ENCODE results near the gene XAGE3. TPM values are rescaled to one million over a fixed set of nuclear protein-coding genes. Genes with fewer than 3 reads are reported as not detected.
"Not testable (repeated sequence)": the region's sequence is repeated elsewhere in the genome, so short reads cannot be mapped to it uniquely, and the experiment has no call there.

The XAGE3 gene, protein sequence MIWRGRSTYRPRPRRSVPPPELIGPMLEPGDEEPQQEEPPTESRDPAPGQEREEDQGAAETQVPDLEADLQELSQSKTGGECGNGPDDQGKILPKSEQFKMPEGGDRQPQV
- polyA plus RNA-seq (ENCODE audit: insufficient read length in 4 of 4) = not detected

DNA sequence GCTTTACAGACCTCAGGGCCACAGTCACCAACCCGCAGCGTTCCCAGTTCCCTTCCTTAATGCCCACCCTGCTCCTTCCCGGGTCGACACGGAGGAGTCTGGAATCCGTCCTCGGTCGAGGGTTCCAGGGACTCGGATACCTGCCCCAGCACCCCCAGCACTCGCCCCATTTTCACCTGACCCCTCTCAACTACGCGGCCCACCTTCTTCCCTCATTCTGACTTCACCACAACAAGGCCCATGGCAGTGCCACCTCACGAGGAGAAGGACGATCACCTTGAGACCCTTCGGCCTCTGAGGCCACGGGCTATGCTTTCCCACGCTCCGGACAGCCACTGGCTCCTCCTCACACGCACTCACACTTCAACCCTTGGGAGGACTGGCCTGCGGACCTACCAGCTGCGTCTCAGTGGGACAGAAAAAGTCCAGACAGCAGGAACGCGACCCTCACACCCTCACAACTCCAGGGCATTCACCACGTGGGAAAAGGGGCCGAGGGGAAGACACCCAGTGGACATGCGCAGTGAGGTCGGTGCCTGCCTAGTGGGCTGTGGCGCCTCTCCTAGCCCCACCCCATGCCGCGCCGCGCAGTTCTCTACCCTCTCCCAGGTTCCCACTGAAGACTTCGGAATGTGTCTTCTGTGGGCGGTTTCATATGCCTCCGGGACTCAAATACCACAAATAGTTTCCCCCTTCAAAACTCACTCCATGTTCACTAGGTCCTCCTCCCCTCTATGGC lies at the start of gene XAGE3:
TSS of gene XAGE3 (minus strand) at position 474 of the 739 bp plus-strand sequence. CDS start 950 bp downstream, outside the sequence.
- DNase-seq (ENCODE audit: low read depth in 4 of 4, low spot score in 3 of 4) = no peak

DNA sequence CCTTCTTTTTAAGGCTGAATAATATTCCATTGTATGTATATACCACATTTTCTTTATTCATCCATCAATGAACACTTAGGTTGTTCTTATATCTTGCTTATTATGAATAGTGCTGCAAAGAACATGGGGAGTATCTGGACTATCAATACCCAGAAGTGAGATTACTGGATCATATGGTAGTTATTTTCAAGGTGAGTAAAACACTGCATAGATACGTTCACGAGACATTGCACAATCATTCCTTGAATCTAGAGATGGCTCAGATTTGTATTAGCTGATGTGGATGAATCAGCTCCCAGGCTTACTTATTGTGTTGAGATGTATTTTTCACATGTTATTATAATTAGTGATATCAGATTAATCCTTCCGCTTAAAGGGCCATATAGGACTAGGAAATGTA lies 46.8 kb upstream of the XAGE3 start:
- DNase-seq (ENCODE audit: low read depth in 4 of 4, low spot score in 3 of 4) = not testable (repeated sequence)

DNA sequence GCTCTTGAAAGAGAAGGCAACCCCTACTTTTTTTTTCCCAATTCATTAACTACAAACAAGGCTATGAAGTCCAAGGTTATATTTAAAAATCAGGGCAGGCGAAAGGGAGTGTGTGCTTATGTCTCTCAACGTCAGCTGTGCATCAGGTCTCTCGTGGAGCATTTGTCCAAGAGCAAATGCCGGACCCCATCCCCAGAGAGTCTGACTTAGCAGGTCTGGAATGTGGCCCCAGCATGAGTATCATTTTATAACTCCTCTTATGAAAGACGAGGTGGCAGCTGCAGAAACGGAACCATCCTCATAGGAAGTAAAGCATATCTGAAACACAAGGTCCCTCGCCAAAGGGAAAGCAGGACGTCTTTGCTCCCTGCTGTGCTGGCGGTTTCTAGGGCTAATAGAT lies 45.8 kb upstream of the XAGE3 start:
- DNase-seq (ENCODE audit: low read depth in 4 of 4, low spot score in 3 of 4) = not testable (repeated sequence)

DNA sequence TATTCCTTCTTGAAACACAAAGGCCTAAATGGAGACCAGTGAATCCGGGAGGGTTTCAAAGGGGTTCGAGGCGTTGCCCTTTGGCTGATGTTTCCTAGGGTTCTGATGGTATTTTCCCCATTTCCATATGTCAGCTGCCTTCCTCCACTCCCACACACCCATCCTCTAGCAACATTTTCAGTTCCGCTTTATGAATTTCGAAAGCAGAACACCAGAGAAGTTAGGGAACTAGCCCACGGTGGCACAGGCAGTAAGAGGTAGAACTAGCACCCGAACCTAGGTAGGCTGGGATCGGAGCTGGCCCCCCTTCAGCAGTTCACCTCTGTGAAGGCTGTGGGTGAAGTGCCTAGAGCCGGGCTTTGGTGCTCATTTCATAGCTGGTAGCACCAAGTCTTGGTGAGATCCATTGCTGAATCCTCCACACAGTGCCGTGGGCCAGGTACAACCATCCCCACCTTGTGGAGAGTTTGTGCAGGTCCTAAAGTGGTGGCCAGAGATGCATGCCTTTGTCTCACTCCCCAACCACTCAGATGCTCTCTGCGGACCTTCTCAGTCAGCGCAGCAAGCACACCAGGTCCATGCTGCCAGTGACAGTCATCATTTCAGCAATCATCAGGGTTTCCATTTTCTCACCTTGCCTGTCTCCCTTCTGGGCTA lies 41.6 kb upstream of the XAGE3 start:
- DNase-seq (ENCODE audit: low read depth in 4 of 4, low spot score in 3 of 4) = not testable (repeated sequence)

DNA sequence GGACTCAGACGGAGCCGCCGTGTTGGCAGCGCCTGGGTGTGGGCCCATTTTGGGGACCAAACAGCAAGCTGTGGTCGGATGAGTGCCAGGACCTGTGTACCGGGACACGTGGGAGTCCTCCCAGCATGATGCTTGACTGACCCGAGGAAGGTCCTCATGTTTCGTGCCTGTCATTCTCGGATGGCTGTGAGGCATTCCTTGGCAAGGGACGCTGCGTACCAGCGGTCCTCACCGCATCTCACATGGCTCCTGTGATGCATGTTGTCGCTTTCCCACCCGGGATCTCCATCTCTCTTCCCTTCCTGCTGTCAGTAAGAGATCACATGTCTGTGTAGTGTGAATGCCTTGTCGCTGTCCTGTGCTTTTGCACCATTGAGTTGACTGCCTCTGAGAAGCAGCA lies 40.0 kb upstream of the XAGE3 start:
- not testable (repeated sequence) for DNase-seq (ENCODE audit: low read depth in 4 of 4, low spot score in 3 of 4)

DNA sequence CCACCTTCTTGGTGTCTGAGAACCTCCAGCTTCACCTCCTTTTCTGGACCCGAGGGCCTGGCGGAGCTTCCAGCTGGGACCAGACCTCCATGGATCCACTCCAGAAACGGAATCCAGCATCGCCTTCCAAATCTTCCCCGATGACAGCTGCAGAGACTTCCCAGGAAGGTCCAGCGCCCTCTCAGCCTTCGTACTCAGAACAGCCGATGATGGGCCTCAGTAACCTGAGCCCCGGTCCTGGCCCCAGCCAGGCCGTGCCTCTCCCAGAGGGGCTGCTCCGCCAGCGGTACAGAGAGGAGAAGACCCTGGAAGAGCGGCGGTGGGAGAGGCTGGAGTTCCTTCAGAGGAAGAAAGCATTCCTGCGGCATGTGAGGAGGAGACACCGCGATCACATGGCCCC lies 39.3 kb upstream of the XAGE3 start:
- DNase-seq (ENCODE audit: low read depth in 4 of 4, low spot score in 3 of 4) = not testable (repeated sequence)

DNA sequence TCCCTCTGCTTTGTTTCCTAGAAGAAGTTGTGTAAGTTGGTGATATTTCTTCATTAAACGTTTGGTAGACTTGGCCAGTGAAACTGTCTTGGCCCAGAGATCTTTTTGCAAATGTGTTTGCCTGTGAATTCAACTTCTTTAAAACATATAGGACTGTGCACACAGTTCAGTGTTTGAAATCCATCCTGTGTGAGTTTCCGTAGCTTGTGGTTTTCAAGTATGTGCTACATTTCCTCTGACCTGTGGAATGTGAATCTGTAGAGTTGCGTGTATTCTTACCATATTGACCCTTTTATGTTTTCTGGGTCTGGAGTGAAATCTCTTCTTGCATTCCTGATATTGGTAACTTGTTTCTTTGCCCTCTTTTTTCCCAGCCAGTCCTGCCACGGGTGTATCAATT lies 38.2 kb upstream of the XAGE3 start:
- DNase-seq (ENCODE audit: low read depth in 4 of 4, low spot score in 3 of 4) = not testable (repeated sequence)

DNA sequence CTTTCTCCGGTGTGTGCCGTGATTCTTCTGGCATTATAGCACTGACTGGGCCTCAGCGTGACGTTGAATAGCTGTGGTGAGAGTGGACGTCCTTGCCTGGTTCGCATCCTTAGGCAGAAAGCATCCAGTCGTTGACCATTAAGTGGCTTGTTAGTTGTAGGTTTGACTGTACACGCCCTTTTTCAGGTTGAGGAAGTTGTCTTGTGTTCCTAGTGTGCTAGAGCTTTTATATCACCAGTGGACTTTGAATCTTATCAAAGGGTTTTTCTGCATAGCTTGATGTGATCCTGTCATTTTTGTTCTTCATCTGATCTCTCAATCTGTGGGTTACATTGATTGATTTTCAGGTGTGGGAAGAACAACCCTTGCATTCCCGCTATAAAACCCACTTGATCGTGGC lies 37.6 kb upstream of the XAGE3 start:
- not testable (repeated sequence) for DNase-seq (ENCODE audit: low read depth in 4 of 4, low spot score in 3 of 4)

DNA sequence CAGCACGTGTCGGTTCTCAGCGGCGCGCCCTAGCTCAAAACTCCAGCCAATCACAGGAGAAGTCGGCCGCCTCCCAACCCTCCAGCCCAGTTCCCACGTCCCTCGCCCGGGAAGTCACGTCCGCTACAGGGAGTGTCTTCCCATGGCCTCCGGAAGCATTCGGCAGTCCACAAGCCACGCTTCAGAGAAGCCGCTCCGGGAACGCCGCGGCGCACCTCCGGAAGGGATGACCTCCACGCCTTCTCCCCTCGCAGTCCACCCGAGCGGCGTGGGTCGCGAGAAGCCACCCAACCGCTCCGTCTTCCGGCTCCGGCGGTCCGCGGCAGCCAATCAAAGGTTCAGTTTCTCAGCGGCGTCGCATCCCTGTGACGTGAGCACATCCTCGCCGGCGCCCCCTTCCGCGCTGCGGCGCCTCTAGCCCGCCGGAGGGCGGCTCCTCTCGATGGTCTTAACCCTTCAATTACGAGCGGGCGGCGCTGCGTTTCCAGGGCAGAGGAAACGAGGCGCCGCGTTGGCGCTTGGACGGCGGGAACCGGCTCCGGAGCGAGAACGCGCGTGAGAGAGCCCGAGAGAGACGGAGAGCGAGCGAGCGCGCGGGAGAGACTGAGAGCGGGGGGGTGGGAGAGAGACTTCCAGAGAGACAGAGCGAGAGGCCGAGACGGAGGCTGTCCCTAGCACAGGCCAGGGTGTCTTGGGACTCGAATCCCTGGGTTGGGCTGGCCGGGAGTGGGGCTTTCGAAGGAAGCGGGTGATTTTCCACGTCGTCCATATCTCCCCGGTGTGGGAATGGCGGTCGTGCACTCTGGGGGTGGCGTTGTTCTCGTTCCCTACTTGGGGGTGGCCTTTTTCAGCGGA lies 29.2 kb upstream of the XAGE3 start, which contains the start of gene FAM156B:
TSS of gene FAM156B (plus strand) at position 476 of the 855 bp plus-strand sequence. CDS start 9,896 bp downstream, outside the sequence.
- not testable (repeated sequence) for DNase-seq (ENCODE audit: low read depth in 4 of 4, low spot score in 3 of 4)

DNA sequence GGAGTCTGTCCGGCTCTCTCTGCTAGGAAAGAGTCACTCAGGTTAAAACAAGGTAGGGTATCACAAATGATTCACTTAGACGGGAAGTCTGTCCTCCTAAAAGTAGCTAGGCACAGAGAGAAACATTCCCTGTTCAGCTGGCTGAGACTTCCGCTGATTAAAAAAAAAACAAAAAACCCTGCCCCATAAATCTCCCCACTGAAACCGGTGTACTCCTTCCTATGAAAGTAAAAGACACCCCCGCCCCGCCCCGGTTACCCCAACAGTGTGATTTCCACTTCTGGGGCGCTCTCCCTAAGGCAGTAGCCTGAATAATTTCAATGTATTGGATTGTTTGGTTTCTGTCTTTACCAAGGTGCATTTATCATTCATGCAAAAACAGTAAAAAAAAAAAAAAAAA lies 28.6 kb upstream of the XAGE3 start:
- not testable (repeated sequence) for DNase-seq (ENCODE audit: low read depth in 4 of 4, low spot score in 3 of 4)

DNA sequence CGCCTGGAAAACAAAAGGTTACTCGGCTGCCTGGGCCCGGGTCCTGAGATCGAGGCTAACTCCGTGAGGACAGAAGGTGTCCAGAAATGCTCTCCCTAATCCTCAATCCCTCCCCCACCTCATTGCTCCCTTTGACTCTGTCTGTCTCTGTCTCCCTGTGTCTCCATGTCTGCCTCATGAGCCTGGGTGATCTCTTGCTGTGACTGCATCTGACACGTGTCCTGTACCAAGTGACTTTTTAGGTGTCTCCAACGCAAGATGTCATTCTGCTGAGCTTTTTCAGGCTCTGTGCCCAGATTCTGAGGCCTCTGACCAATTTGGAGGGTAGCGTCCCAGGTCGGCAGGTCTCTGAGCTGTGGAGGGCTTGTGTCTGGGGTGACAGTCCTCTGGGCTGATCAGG lies 20.2 kb upstream of the XAGE3 start:
- not testable (repeated sequence) for DNase-seq (ENCODE audit: low read depth in 4 of 4, low spot score in 3 of 4)

DNA sequence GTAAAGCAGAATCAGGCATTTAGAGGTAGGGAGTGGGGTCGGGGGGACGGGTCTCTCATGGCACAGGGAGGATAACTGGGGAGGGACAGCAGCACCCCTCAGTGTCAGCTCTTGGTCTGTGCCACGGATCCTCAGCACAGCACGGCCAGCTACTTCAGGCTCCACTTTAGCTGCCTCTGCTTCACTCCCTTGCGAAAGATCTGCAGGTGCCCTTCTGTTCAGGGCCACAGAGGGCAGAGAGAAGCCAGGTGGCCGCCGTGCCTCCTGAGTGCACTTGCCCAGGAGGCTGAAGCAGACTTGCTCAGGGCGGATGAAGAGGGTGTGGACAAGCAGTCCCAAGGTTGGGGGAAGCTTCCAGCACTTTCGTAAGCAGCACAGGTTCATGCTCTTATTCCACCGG lies 19.6 kb upstream of the XAGE3 start:
- DNase-seq (ENCODE audit: low read depth in 4 of 4, low spot score in 3 of 4) = not testable (repeated sequence)

DNA sequence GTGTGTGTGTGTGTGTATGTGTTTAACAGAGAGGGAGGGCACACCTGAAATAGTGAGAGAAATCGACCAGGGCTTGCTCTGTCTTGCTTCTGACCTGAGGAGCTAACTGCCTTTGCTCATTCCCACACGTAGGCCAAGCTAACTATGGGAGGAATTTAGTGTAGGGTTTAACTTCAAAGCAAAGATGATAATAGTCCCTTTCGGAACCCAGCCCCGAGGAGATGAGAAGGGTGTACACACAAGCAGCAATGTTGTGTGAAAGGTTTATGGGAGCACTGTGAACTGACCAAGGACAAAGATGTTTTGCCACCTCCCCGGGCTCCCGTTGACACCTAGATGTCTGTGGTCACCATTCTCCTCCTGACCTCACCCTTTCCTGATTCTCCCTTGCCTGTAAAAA lies 8.5 kb upstream of the XAGE3 start:
- DNase-seq (ENCODE audit: low read depth in 4 of 4, low spot score in 3 of 4) = not testable (repeated sequence)

DNA sequence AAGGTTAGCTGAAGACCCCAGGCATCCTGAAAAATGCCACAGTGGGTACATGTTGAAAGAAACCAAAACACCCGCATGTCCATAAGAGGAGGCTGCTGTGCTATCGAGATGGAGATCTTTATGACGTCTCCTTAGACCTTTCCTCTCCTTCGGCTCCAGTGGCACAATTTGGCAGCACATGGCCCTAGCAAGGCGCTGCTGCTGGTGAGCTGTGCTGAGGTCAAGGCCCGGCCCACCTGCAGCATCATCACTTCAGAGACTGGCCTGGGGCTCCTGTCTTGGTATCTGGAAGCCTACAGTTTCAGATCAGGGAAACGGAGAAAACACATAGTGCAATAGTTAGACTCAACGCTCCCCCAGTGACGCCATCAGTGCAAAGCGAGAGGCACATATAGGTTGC lies 7.6 kb upstream of the XAGE3 start:
- not testable (repeated sequence) for DNase-seq (ENCODE audit: low read depth in 4 of 4, low spot score in 3 of 4)

DNA sequence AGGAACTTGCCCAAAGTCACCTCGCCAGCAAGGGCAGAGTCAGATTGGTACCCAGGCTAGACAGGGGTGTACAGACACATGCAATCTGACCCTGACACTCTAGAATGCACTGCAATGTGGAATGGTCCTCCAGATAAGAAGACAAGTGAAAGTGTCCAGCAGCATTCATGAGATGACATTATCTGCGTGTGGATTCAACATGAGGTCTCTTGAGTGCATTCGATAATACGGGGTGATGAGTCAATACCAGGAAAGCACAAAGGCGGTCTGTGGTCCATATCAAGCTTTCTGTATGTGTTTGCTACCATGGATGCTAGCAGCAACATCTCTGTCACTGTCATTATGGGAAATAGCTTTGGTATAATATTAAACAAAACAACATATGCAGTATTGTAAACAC lies 6.8 kb upstream of the XAGE3 start:
- no peak for DNase-seq (ENCODE audit: low read depth in 4 of 4, low spot score in 3 of 4)

DNA sequence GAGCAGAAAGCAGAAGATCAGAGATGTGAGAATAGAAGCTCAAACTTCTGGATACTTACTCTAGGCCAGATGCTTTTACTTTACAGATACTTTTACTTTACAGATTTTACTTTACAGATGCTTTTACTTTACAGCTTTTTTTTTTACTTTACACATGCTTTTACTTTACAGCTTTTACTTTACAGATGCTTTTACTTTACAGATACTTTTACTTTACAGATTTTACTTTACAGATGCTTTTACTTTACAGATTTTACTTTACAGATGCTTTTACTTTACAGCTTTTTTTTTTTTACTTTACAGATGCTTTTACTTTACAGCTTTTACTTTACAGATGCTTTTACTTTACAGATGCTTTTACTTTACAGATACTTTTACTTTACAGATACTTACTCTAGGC lies 5.9 kb upstream of the XAGE3 start:
- DNase-seq (ENCODE audit: low read depth in 4 of 4, low spot score in 3 of 4) = not testable (repeated sequence)

DNA sequence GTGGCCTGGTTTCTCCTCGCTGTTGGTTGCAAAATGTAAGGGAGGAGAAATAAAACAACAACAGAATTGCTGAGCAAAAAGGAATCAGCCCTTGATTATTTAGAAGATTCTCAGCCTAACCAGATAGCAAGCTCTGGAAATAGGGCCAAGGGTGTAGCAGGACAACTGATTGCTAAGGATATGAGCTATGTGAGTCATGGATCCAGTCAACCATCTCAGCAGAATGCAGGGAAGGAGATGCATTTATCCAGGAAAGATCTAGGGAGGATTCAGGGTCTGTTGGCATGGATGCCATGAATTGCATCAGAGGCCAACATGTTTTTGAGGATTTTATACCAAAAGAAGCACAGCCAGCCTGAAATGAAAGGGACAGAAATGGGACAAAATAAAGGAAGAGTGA lies 2.2 kb upstream of the XAGE3 start:
- no peak for DNase-seq (ENCODE audit: low read depth in 4 of 4, low spot score in 3 of 4)

DNA sequence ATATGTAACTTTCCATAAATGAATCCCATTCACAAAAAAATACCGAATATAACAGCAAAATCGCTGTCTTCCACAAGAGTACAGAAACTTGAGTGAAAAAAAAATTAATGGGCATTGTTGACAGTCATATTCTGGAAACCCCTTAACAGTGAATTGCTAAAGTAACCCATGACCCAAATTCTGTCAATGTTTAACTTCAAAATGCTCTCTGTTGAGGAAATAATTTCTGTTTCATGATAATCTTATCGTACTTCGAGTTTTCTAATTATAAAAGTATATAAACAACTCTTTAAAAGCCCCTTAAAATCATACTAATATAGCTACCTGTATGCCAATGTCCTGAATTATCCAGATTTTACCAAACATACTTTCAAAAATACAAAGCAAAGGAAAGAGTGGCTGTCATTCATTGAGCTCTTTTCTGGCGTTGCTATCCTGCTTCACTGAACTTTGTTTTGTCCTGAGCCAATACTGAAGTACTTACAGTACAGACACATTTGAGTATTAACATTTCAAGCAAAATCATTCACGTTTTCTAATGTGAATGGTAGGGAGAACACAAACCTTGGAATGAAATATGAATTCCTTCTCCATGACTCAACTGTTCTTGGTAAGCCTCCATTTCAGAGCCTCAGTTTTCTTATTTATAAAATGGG lies 2.4 kb downstream of the XAGE3 start:
- peak in 1 of 4 donors; percentile 6 for DNase-seq (ENCODE audit: low read depth in 4 of 4, low spot score in 3 of 4)

DNA sequence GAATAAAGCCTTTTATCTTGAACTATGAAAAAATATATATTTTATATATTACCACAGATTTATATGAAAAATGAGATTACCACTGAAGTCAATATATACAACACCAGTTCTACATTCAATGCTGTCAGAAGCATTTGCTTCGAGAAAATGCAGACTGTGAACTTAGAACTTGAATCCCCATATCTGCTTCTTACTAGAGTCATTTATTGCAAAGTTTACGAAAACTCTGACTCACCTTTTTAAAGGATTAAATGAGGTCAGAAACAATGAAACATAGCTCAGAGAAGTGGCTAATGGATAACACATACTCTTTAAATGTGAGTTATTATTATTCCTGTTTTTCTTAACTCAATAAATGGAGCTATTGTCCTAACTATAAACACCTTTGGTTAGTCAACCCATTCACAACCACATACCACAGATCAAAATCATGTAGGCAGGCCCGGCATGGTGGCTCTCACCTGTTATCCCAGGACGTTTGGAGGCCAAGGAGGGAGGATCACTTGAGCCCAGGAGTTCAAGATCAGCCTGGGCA lies 10.8 kb downstream of the XAGE3 start:
- not testable (repeated sequence) for DNase-seq (ENCODE audit: low read depth in 4 of 4, low spot score in 3 of 4)

Data from left renal pelvis (tissue), 4 donors.